HEK293 (cell line): ENCODE data around the gene FLCN.

Source experiments
- ATF2 ChIP-seq: fragments of 450-650 bp; formaldehyde crosslinking; IDR thresholded peaks from 2 replicates; pipeline ENCODE4 v1.5.1; 2016; ENCODE audit warnings: missing biosample characterization, missing genetic modification characterization, low read depth
- BCL11B ChIP-seq: fragments of 450-650 bp; formaldehyde crosslinking; IDR thresholded peaks from 2 replicates; pipeline ENCODE4 v1.5.1; 2016; ENCODE audit warnings: low read depth, missing biosample characterization, missing genetic modification characterization
- ELK4 ChIP-seq: IDR thresholded peaks from 2 replicates; pipeline ENCODE4 v1.6.1; 2011; ENCODE audit warnings: mild to moderate bottlenecking, low read depth, low read length, borderline replicate concordance
- GLI2 ChIP-seq: fragments of 450-650 bp; formaldehyde crosslinking; IDR thresholded peaks from 2 replicates; pipeline ENCODE4; 2017; ENCODE audit warnings: missing biosample characterization, missing genetic modification characterization, low read depth, borderline replicate concordance
- IKZF3 ChIP-seq: fragments of 450-650 bp; IDR thresholded peaks from 2 replicates; pipeline ENCODE4 v1.5.0; 2018; ENCODE audit warnings: missing biosample characterization, mild to moderate bottlenecking, missing genetic modification characterization, moderate library complexity
- KLF16 ChIP-seq: fragments of 450-650 bp; formaldehyde crosslinking; IDR thresholded peaks from 2 replicates; pipeline ENCODE4 v1.5.1; 2017; ENCODE audit warnings: missing biosample characterization, missing genetic modification characterization
- KLF7 ChIP-seq: fragments of 450-650 bp; formaldehyde crosslinking; IDR thresholded peaks from 2 replicates; pipeline ENCODE4 v1.5.1; 2016; ENCODE audit warnings: missing biosample characterization, missing genetic modification characterization, borderline replicate concordance
- KLF8 ChIP-seq: fragments of 450-650 bp; formaldehyde crosslinking; IDR thresholded peaks from 2 replicates; pipeline ENCODE4 v1.5.1; 2016; ENCODE audit warnings: missing biosample characterization, missing genetic modification characterization
- RBAK ChIP-seq: fragments of 450-650 bp; formaldehyde crosslinking; IDR thresholded peaks from 2 replicates; pipeline ENCODE4 v1.5.1; 2016; ENCODE audit warnings: missing biosample characterization, missing genetic modification characterization
- SP7 ChIP-seq: fragments of 450-650 bp; formaldehyde crosslinking; IDR thresholded peaks from 2 replicates; pipeline ENCODE4 v1.5.1; 2016; ENCODE audit warnings: missing biosample characterization, missing genetic modification characterization
- ZBTB1 ChIP-seq: fragments of 450-650 bp; formaldehyde crosslinking; IDR thresholded peaks from 2 replicates; pipeline ENCODE4 v1.5.1; 2016; ENCODE audit warnings: missing biosample characterization, missing genetic modification characterization
- ZBTB26 ChIP-seq: fragments of 450-650 bp; formaldehyde crosslinking; optimal IDR thresholded peaks from 2 replicates; pipeline ENCODE3; 2016; ENCODE audit warnings: missing biosample characterization, mild to moderate bottlenecking, missing genetic modification characterization
- ZFHX2 ChIP-seq: fragments of 450-650 bp; formaldehyde crosslinking; conservative IDR thresholded peaks from 2 replicates; pipeline ENCODE4 v1.5.1; 2016; ENCODE audit warnings: missing biosample characterization, missing genetic modification characterization
- ZNF112 ChIP-seq: fragments of 450-650 bp; formaldehyde crosslinking; IDR thresholded peaks from 2 replicates; pipeline ENCODE4 v1.5.0; 2017; ENCODE audit warnings: missing biosample characterization, missing genetic modification characterization
- ZNF248 ChIP-seq: fragments of 450-650 bp; formaldehyde crosslinking; IDR thresholded peaks from 2 replicates; pipeline ENCODE4 v1.5.1; 2017; ENCODE audit warnings: missing biosample characterization, missing genetic modification characterization
- ZNF26 ChIP-seq: fragments of 450-650 bp; formaldehyde crosslinking; IDR thresholded peaks from 2 replicates; pipeline ENCODE4 v1.5.1; 2016; ENCODE audit warnings: missing biosample characterization, missing genetic modification characterization
- ZNF311 ChIP-seq: fragments of 450-650 bp; formaldehyde crosslinking; IDR thresholded peaks from 2 replicates; pipeline ENCODE4 v1.5.1; 2017; ENCODE audit warnings: missing biosample characterization, missing genetic modification characterization, borderline replicate concordance
- ZNF362 ChIP-seq: fragments of 450-650 bp; formaldehyde crosslinking; IDR thresholded peaks from 2 replicates; pipeline ENCODE4 v1.5.1; 2016; ENCODE audit warnings: missing biosample characterization, missing genetic modification characterization
- ZNF513 ChIP-seq: fragments of 450-650 bp; IDR thresholded peaks from 2 replicates; pipeline ENCODE4 v1.5.1; 2018; ENCODE audit warnings: missing biosample characterization, missing genetic modification characterization
- ZNF544 ChIP-seq: fragments of 450-650 bp; formaldehyde crosslinking; IDR thresholded peaks from 2 replicates; pipeline ENCODE4 v1.5.0; 2017; ENCODE audit warnings: missing biosample characterization, missing genetic modification characterization
- ZNF548 ChIP-seq: fragments of 450-650 bp; formaldehyde crosslinking; IDR thresholded peaks from 2 replicates; pipeline ENCODE4 v1.5.1; 2016; ENCODE audit warnings: missing biosample characterization, missing genetic modification characterization
- ZNF549 ChIP-seq: fragments of 450-650 bp; IDR thresholded peaks from 2 replicates; pipeline ENCODE4 v1.5.1; 2018; ENCODE audit warnings: missing biosample characterization, missing genetic modification characterization, mild to moderate bottlenecking, inconsistent platforms, moderate library complexity
- ZNF580 ChIP-seq: fragments of 450-650 bp; formaldehyde crosslinking; IDR thresholded peaks from 2 replicates; pipeline ENCODE4 v1.5.1; 2016; ENCODE audit warnings: missing biosample characterization, missing genetic modification characterization
- ZNF600 ChIP-seq: fragments of 450-650 bp; formaldehyde crosslinking; IDR thresholded peaks from 2 replicates; pipeline ENCODE4 v1.5.1; 2016; ENCODE audit warnings: missing biosample characterization, missing genetic modification characterization
- ZNF610 ChIP-seq: fragments of 450-650 bp; formaldehyde crosslinking; IDR thresholded peaks from 2 replicates; pipeline ENCODE4 v1.5.1; 2016; ENCODE audit warnings: missing biosample characterization, missing genetic modification characterization, borderline replicate concordance
- ZNF629 ChIP-seq: fragments of 450-650 bp; formaldehyde crosslinking; IDR thresholded peaks from 2 replicates; pipeline ENCODE4 v1.5.1; 2017; ENCODE audit warnings: missing biosample characterization, missing genetic modification characterization
- ZNF677 ChIP-seq: fragments of 450-650 bp; IDR thresholded peaks from 2 replicates; pipeline ENCODE4 v1.5.0; 2018; ENCODE audit warnings: missing biosample characterization, mild to moderate bottlenecking, missing genetic modification characterization, moderate library complexity
- ZNF792 ChIP-seq: fragments of 450-650 bp; formaldehyde crosslinking; IDR thresholded peaks from 2 replicates; pipeline ENCODE4 v1.5.1; 2016; ENCODE audit warnings: missing biosample characterization, missing genetic modification characterization
- ZNF843 ChIP-seq: fragments of 450-650 bp; formaldehyde crosslinking; IDR thresholded peaks from 2 replicates; pipeline ENCODE4 v1.5.1; 2016; ENCODE audit warnings: missing biosample characterization, missing genetic modification characterization
- ZXDB ChIP-seq: fragments of 450-650 bp; formaldehyde crosslinking; IDR thresholded peaks from 2 replicates; pipeline ENCODE4 v1.5.1; 2016; ENCODE audit warnings: missing biosample characterization, missing genetic modification characterization

FLCN gene

GRCh38 chr17:17280613-17281549, 43.9 kb upstream of the FLCN start, which contains the start of gene COPS3 (continued):
- TF ChIP-seq KLF7 (tag by site-specific recombination), result peak; percentile 65; the same call in 1 of the 2 replicates
- no peak for TF ChIP-seq ZBTB1 (tag by site-specific recombination)
- TF ChIP-seq ZNF548, result no peak
- TF ChIP-seq ZNF549 (tag by site-specific recombination), result no peak
- peak; percentile 85 for TF ChIP-seq ZNF610 (tag by site-specific recombination)
- no peak for TF ChIP-seq BCL11B (tag by site-specific recombination)
- no peak for TF ChIP-seq ZNF544 (tag by site-specific recombination)
- no peak for TF ChIP-seq ZNF311 (tag by site-specific recombination)
- TF ChIP-seq ZNF600 (tag by site-specific recombination), result peak; percentile 0; the same call in 1 of the 2 replicates
- TF ChIP-seq ZNF629 (tag by site-specific recombination), result peak; percentile 81
- peak; percentile 86 for TF ChIP-seq KLF16 (tag by site-specific recombination)
- peak; percentile 15; the same call in 1 of the 2 replicates for TF ChIP-seq ZFHX2 (tag by site-specific recombination)
- no peak for TF ChIP-seq ZNF677 (tag by site-specific recombination)
- no peak for TF ChIP-seq GLI2
- peak; percentile 87 for TF ChIP-seq ZXDB (tag by site-specific recombination)
- TF ChIP-seq ZNF843 (tag by site-specific recombination), result peak; percentile 62; the same call in 1 of the 2 replicates
- TF ChIP-seq RBAK, result no peak
- no peak for TF ChIP-seq ZNF112 (tag by site-specific recombination)
- TF ChIP-seq ZNF362, result 0 out of 2 replicates have a peak, but pooled peaks have one; percentile 2
- no peak for TF ChIP-seq ZNF26 (tag by site-specific recombination)
- 0 out of 2 replicates have a peak, but pooled peaks have one; percentile 43 for TF ChIP-seq ELK4
- no peak for TF ChIP-seq IKZF3 (tag by site-specific recombination)
- no peak for TF ChIP-seq ZNF248 (tag by site-specific recombination)
- TF ChIP-seq KLF8, result peak; percentile 83; the same call in 1 of the 2 replicates
- no peak for TF ChIP-seq ZNF513 (tag by site-specific recombination)
- TF ChIP-seq SP7, result peak; percentile 83
- peak; percentile 86 for TF ChIP-seq ZBTB26 (tag by site-specific recombination)
- TF ChIP-seq ATF2 (tag by site-specific recombination), result peak; percentile 50; the same call in 1 of the 2 replicates
- TF ChIP-seq ZNF580 (tag by site-specific recombination), result no peak
- TF ChIP-seq ZNF792 (tag by site-specific recombination), result no peak
